IMR-90 (cell line): Measurements from ENCODE around the gene CAP2. TPM values are rescaled to one million over a fixed set of nuclear protein-coding genes. Genes with fewer than 3 reads are reported as not detected.
A peak's percentile ranks its signal among the peaks of the same experiment; 100 is the strongest.

Source experiments
- ATAC-seq: fragments of 200-7000 bp; cut with Tn5 transposase; 2 replicates; pipeline ENCODE4 v1.9.1; 2020; ENCODE audit warnings: low read depth, mild to moderate bottlenecking, moderate library complexity
- BruUV-seq: library from RNA; stranded (reverse); fragments of 400-500 nt; replicated peaks from 2 replicates; lab custom pipeline; 2021; lab: Mats Ljungman, UMichigan
- CTCF ChIA-PET: fragments of 300-600 bp; formaldehyde crosslinking; extraction: SDS; loops from one replicate; lab custom pipeline; 2021; ENCODE audit warnings: antibody characterized with exemption; lab: Yijun Ruan, JAX
- POLR2A ChIA-PET: fragments of 300-600 bp; sonication (Branson Sonifier 250); formaldehyde crosslinking; loops from one replicate; lab custom pipeline; 2022; ENCODE audit warnings: antibody characterized with exemption; ENCODE audit not compliant: unreplicated experiment; lab: Charles Lee
- DNase-seq: peaks from one replicate; pipeline ENCODE4 v3.0.0; 2013
- H2AFZ ChIP-seq: replicated peaks from 2 replicates; pipeline ENCODE3; 2013; ENCODE audit warnings: low read length, mild to moderate bottlenecking; ENCODE audit not compliant: poor library complexity
- H2AK5ac ChIP-seq: 2 replicates; pipeline ENCODE4 v1.6.1; 2013; ENCODE audit warnings: low read depth, low read length, inconsistent platforms
- H2AK9ac ChIP-seq: replicated peaks from 2 replicates; pipeline ENCODE3; 2013; ENCODE audit warnings: mild to moderate bottlenecking, low read depth, low read length, moderate library complexity; ENCODE audit not compliant: poor library complexity
- H2BK120ac ChIP-seq: 2 replicates; pipeline ENCODE4 v1.6.1; 2013; ENCODE audit warnings: low read depth, low read length, inconsistent platforms
- H2BK15ac ChIP-seq: 3 replicates; pipeline ENCODE4 v1.6.1; 2013; ENCODE audit warnings: low read depth, low read length, inconsistent platforms
- H2BK20ac ChIP-seq: 2 replicates; pipeline ENCODE4 v1.6.1; 2013; ENCODE audit warnings: low read depth, mild to moderate bottlenecking, inconsistent platforms, low read length, moderate library complexity
- H2BK5ac ChIP-seq: 2 replicates; pipeline ENCODE4 v1.6.1; 2013; ENCODE audit warnings: mild to moderate bottlenecking, low read depth, low read length, inconsistent platforms; ENCODE audit not compliant: poor library complexity, severe bottlenecking
- H3K14ac ChIP-seq: replicated peaks from 2 replicates; pipeline ENCODE4 v1.6.1; 2013; ENCODE audit warnings: low read depth, low read length, inconsistent platforms
- H3K18ac ChIP-seq: 2 replicates; pipeline ENCODE4 v1.6.1; 2013; ENCODE audit warnings: low read depth, low read length, control low read depth
- H3K23ac ChIP-seq: 2 replicates; pipeline ENCODE4 v1.6.1; 2013; ENCODE audit warnings: low read depth, low read length, inconsistent platforms
- H3K27ac ChIP-seq: 2 replicates; pipeline ENCODE4 v1.5.1; 2013; ENCODE audit warnings: mild to moderate bottlenecking, control low read depth, low read length; ENCODE audit not compliant: insufficient read depth
- H3K27me3 ChIP-seq: 2 replicates; pipeline ENCODE4 v1.6.1; 2013; ENCODE audit warnings: low read length; ENCODE audit not compliant: control insufficient read depth, insufficient read depth
- H3K36me3 ChIP-seq: 2 replicates; pipeline ENCODE4 v1.6.1; 2013; ENCODE audit warnings: low read length, mixed read lengths; ENCODE audit not compliant: control insufficient read depth, insufficient read depth
- H3K4ac ChIP-seq: 2 replicates; pipeline ENCODE4 v1.6.1; 2013; ENCODE audit warnings: low read depth, low read length, inconsistent platforms
- H3K4me1 ChIP-seq: 2 replicates; pipeline ENCODE4 v1.6.1; 2013; ENCODE audit warnings: low read length, mixed read lengths; ENCODE audit not compliant: control insufficient read depth, insufficient read depth
- H3K4me2 ChIP-seq: 2 replicates; pipeline ENCODE4 v1.6.1; 2013; ENCODE audit warnings: low read depth, mild to moderate bottlenecking, control low read depth, low read length, moderate library complexity
- H3K4me3 ChIP-seq: 2 replicates; pipeline ENCODE4 v1.5.1; 2013; ENCODE audit warnings: low read depth, mild to moderate bottlenecking, control low read depth, low read length, moderate library complexity; ENCODE audit not compliant: insufficient read depth
- H3K56ac ChIP-seq: 2 replicates; pipeline ENCODE4 v1.6.1; 2013; ENCODE audit warnings: low read length, inconsistent platforms; ENCODE audit not compliant: insufficient read depth; ENCODE audit errors: extremely low read depth
- H3K79me1 ChIP-seq, 2 experiments: 2 replicates each; pipeline ENCODE4 v1.6.1; 2013; ENCODE audit warnings: low read length in 2 of 2, inconsistent platforms in 1 of 2, low read depth in 1 of 2
- H3K9ac ChIP-seq: 2 replicates; pipeline ENCODE4 v1.6.1; 2013; ENCODE audit warnings: low read depth, low read length, control low read depth
- H3K9me1 ChIP-seq: 2 replicates; pipeline ENCODE4 v1.6.1; 2013; ENCODE audit warnings: low read length, inconsistent platforms; ENCODE audit not compliant: insufficient read depth
- H3K9me3 ChIP-seq: 2 replicates; pipeline ENCODE4 v1.6.1; 2013; ENCODE audit warnings: low read length; ENCODE audit not compliant: control insufficient read depth, insufficient read depth
- H4K20me1 ChIP-seq: 2 replicates; pipeline ENCODE4 v1.6.1; 2013; ENCODE audit warnings: low read length, inconsistent platforms; ENCODE audit not compliant: insufficient read depth
- H4K5ac ChIP-seq: 2 replicates; pipeline ENCODE4 v1.6.1; 2013; ENCODE audit warnings: mild to moderate bottlenecking, low read depth, low read length, control low read depth
- H4K8ac ChIP-seq, 2 experiments: 2 replicates each; pipeline ENCODE4 v1.6.1; 2013; ENCODE audit warnings: low read depth in 2 of 2, low read length in 2 of 2, control low read depth in 1 of 2, inconsistent platforms in 1 of 2
- H4K91ac ChIP-seq: 2 replicates; pipeline ENCODE4 v1.6.1; 2013; ENCODE audit warnings: low read depth, low read length, inconsistent platforms; ENCODE audit not compliant: insufficient read depth
- BHLHE40 ChIP-seq: fragments of 150-350 bp; IDR thresholded peaks from 2 replicates; pipeline ENCODE4 v1.6.1; 2016; ENCODE audit warnings: mild to moderate bottlenecking, low read depth, low read length
- CEBPB ChIP-seq: IDR thresholded peaks from 2 replicates; pipeline ENCODE4 v1.6.1; 2012; ENCODE audit warnings: low read depth, low read length, improper control_type of control experiment
- CHD1 ChIP-seq: IDR thresholded peaks from 2 replicates; pipeline ENCODE4 v1.6.1; 2012; ENCODE audit warnings: low read depth, low read length, improper control_type of control experiment
- FOS ChIP-seq: fragments of 150-350 bp; IDR thresholded peaks from 2 replicates; pipeline ENCODE4 v1.6.1; 2016; ENCODE audit warnings: low read depth, low read length
- MAFK ChIP-seq: IDR thresholded peaks from 2 replicates; pipeline ENCODE4 v1.6.1; 2012; ENCODE audit warnings: low read depth, low read length, improper control_type of control experiment
- MAZ ChIP-seq: IDR thresholded peaks from 2 replicates; pipeline ENCODE4 v1.6.1; 2012; ENCODE audit warnings: low read depth, mild to moderate bottlenecking, low read length, improper control_type of control experiment, moderate library complexity, borderline replicate concordance
- MXI1 ChIP-seq: IDR thresholded peaks from 2 replicates; pipeline ENCODE4 v1.6.1; 2012; ENCODE audit warnings: low read depth, mild to moderate bottlenecking, low read length, moderate library complexity, borderline replicate concordance
- NFE2L2 ChIP-seq: fragments of 150-350 bp; IDR thresholded peaks from 2 replicates; pipeline ENCODE4 v1.6.1; 2016; ENCODE audit warnings: low read depth, mild to moderate bottlenecking, low read length
- RAD21 ChIP-seq: IDR thresholded peaks from 2 replicates; pipeline ENCODE4 v1.6.1; 2012; ENCODE audit warnings: low read length, improper control_type of control experiment
- RCOR1 ChIP-seq: IDR thresholded peaks from 2 replicates; pipeline ENCODE4 v1.6.1; 2012; ENCODE audit warnings: mild to moderate bottlenecking, low read length, improper control_type of control experiment; ENCODE audit not compliant: insufficient replicate concordance
- RFX5 ChIP-seq: IDR thresholded peaks from 2 replicates; pipeline ENCODE4 v1.8.0; 2012; ENCODE audit warnings: low read depth, mild to moderate bottlenecking, low read length, moderate library complexity
- USF2 ChIP-seq: fragments of 150-350 bp; IDR thresholded peaks from 2 replicates; pipeline ENCODE4 v1.6.1; 2017; ENCODE audit warnings: mild to moderate bottlenecking, antibody characterized with exemption, low read length, low read depth
- WGBS, 2 experiments: methylation state at CpG; one replicate each; pipeline versions ENCODE4 v1.1.5 to v1.1.7; 2013; ENCODE audit warnings: missing lambda C conversion rate in 2 of 2; ENCODE audit not compliant: insufficient read length in 1 of 2; ENCODE audit errors: extremely low coverage in 2 of 2; 5-methylcytosine and 5-hydroxymethylcytosine counted together
- dilution Hi-C: fragments of 300-500 bp; cut with HindIII; formaldehyde crosslinking; loops from one replicate; pipeline ENCODE4 v1.14.3; 2018; ENCODE audit warnings: low sequenced_read_pairs; ENCODE audit not compliant: unreplicated experiment
- in situ Hi-C: fragments of 300-500 bp; cut with MboI; formaldehyde crosslinking; loops from 3 replicates; pipeline ENCODE4 v1.14.3; 2019; ENCODE audit warnings: low sequenced_read_pairs, inconsistent platforms, mixed read lengths
- intact Hi-C: fragments of 100-400 bp; cut with micrococcal nuclease; formaldehyde crosslinking; loops from 2 replicates; pipeline ENCODE4 v1.10.0; 2022
- polyA plus RNA-seq, 3 experiments: library from polyadenylated mRNA; depleted of rRNA; stranded (reverse); fragments of >200 nt; gene quantifications; 2 replicates each; pipeline ENCODE4 v1.2.3, GENCODE V29; 2012; ENCODE audit warnings: low replicate concordance in 1 of 3
- total RNA-seq: library from RNA; depleted of rRNA; stranded (reverse); fragments of >200 nt; gene quantifications from 2 replicates; pipeline ENCODE4 v1.2.3, GENCODE V29; 2012
- TF ChIP-seq, protein P1 (sequence below): conservative IDR thresholded peaks from 2 replicates; pipeline ENCODE4 v1.5.1; 2012; ENCODE audit warnings: mild to moderate bottlenecking, low read depth, low read length, improper control_type of control experiment

The CAP2 gene
- total and polyA plus RNA-seq, 2 of the 4 experiments (the other 2 are of a cell fraction): 14.5 to 27.5 TPM

DNA sequence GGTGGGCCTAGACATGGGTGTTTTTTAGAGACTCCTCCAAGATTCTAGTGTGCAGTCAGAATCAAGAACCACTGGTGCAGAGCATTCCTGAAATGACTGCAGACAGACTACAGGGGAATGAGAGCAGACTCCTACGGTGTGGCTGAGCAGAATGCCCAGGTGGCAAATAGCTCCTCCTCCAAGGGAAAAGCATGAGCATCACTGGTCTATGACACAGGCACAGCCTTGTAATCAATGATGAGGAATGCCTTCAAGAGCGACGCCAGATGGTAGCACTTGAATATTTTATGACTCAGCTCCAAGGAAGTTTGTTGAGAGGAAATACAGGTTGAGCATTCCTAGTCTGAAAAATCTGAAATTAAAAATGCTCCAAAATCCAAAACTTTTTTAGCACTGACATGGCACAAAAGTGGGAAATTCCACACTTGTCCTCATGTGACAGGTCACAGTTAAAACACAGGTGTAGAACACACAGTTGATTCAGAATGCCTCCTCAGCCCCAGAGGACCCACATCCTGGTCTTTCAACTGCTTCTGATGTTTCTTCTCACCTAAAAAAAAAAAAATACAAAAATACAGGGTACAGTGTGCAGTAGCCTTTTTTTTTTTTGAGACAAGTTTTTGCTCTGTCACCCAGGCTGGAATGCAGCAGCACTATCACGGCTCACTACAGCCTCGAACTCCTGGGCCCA is 196.2 kb downstream of the CAP2 start:
- in situ Hi-C loops: loop anchor here (5.0 to 10.0 kb wide), 2 partner anchors 305 to 432 kb away; partner anchors contain the start of gene RBM24
- Histone ChIP-seq H4K20me1 (no peaks in the 10 kb centered on the region), H4K8ac (peak overlapping the region in 1 of 2 experiments; percentile 81; a peak in 2 of 4 replicates), H2AFZ (peak overlapping the region; percentile 16), H2BK5ac (peak overlapping the region; percentile 56), H2BK15ac (no peak overlapping the region; the same call in 2 of the 3 replicates), H3K18ac (peak overlapping the region; percentile 50; the same call in 1 of the 2 replicates), H3K9ac (no peak overlapping the region), H2AK5ac (0 out of 2 replicates have a peak overlapping the region, but pooled peaks have one; percentile 69), H4K5ac (no peak overlapping the region), H3K4me1 (no peaks in the 10 kb centered on the region), H3K9me1 (peaks cover 3% of the 10 kb centered on the region; the same call in 1 of the 2 replicates), H3K14ac (0 out of 2 replicates have a peak overlapping the region, but pooled peaks have one; percentile 43), H4K91ac (peak overlapping the region; percentile 20; the same call in 1 of the 2 replicates), H3K4me2 (no peak overlapping the region), H3K56ac (no peak overlapping the region), H3K23ac (no peak overlapping the region), H3K27me3 (no peaks in the 10 kb centered on the region), H3K4ac (peak overlapping the region; percentile 24), H3K4me3 (no peak overlapping the region), H3K9me3 (no peaks in the 10 kb centered on the region), H3K36me3 (no peaks in the 10 kb centered on the region), H2AK9ac (no peak overlapping the region), H3K79me1 (no peaks in the 10 kb centered on the region), H2BK120ac (no peak overlapping the region), H2BK20ac (peak overlapping the region; percentile 53; the same call in 1 of the 2 replicates), H3K27ac (no peak overlapping the region)
- TF ChIP-seq, protein P1, sequence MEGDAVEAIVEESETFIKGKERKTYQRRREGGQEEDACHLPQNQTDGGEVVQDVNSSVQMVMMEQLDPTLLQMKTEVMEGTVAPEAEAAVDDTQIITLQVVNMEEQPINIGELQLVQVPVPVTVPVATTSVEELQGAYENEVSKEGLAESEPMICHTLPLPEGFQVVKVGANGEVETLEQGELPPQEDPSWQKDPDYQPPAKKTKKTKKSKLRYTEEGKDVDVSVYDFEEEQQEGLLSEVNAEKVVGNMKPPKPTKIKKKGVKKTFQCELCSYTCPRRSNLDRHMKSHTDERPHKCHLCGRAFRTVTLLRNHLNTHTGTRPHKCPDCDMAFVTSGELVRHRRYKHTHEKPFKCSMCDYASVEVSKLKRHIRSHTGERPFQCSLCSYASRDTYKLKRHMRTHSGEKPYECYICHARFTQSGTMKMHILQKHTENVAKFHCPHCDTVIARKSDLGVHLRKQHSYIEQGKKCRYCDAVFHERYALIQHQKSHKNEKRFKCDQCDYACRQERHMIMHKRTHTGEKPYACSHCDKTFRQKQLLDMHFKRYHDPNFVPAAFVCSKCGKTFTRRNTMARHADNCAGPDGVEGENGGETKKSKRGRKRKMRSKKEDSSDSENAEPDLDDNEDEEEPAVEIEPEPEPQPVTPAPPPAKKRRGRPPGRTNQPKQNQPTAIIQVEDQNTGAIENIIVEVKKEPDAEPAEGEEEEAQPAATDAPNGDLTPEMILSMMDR: 0 out of 2 replicates have a peak, but pooled peaks have one; percentile 12
- TF ChIP-seq FOS (peak; percentile 62), NFE2L2 (no peak), MAFK (0 out of 2 replicates have a peak, but pooled peaks have one; percentile 9), RCOR1 (peak; percentile 70), CHD1 (no peak), RFX5 (no peak), MAZ (no peak), USF2 (no peak), RAD21 (peak; percentile 19; the same call in 1 of the 2 replicates), BHLHE40 (0 out of 2 replicates have a peak, but pooled peaks have one; percentile 29), CEBPB (no peak), MXI1 (0 out of 2 replicates have a peak, but pooled peaks have one; percentile 20)
- DNase-seq: peak; percentile 95
- ChIA-PET POLR2A (no interaction called here), CTCF (interaction anchor here (0.6 kb wide), 4 partner anchors 25 to 432 kb away, joined by 3 to 8 read pairs (median 4); no protein-coding TSS in a partner anchor)
- no CpG with 5 or more reads among the region's 5 CpGs for WGBS, 2 experiments
- intact Hi-C loops: no loop called here
- ATAC-seq: peak; percentile 94
- no TSS peak for BruUV-seq
- dilution Hi-C loops: no loop called here
